ENCODE data around the gene MIB2.

DNA sequence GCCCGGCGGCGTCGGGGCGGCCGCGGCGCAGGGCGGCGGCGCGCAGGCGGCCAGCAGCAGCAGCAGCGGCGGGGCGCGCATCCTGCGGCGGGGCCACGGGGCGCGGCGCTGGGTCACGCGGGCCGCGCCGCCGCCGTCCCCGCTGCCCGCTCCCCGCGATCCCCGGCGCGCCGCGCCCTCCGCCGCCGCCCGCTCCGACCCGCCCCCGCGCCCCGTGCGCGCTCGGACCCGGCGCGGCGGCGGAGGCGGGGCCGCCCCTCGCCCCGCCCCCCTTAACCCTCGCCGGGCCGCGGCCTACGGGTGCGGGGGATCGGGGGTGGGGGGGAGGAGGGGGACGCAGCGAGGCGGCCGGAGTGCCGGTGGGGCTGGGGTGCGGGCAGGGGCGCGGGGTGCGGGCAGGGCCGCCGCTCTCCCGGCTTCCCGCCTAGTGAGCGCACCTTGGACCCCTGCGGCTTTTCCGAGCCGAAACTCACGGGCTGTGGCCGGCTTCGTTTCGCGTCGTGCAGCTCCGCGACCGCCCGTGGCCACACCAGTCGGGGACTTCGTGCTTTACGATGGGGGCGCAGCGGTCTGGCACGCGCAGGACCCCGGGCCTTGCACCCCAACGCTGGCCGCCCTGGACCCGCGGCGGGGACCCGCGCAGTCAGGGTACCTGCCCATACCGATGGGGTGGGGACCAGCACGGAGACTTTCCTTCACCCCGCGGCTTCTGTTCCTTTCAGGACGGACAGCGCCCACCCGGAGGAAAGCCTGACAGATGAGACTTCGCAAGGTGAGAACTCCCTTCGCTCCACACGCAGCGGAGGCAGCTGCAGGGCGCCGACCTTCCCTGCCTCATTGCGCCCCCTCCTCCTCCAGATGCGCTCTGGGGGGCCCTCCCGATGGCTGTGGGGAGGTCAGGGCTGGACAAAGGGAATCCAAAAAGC is 15.1 kb upstream of the MIB2 start, which contains the start of gene FNDC10:
- TF ChIP-seq, protein P1, sequence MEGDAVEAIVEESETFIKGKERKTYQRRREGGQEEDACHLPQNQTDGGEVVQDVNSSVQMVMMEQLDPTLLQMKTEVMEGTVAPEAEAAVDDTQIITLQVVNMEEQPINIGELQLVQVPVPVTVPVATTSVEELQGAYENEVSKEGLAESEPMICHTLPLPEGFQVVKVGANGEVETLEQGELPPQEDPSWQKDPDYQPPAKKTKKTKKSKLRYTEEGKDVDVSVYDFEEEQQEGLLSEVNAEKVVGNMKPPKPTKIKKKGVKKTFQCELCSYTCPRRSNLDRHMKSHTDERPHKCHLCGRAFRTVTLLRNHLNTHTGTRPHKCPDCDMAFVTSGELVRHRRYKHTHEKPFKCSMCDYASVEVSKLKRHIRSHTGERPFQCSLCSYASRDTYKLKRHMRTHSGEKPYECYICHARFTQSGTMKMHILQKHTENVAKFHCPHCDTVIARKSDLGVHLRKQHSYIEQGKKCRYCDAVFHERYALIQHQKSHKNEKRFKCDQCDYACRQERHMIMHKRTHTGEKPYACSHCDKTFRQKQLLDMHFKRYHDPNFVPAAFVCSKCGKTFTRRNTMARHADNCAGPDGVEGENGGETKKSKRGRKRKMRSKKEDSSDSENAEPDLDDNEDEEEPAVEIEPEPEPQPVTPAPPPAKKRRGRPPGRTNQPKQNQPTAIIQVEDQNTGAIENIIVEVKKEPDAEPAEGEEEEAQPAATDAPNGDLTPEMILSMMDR (IDR thresholded peaks at IDR 0.05) = no peak
- TF ChIP-seq GATA2 (CRISPR knock-in tag; IDR thresholded peaks at IDR 0.05) (no peak), EZH2phosphoT487 (IDR thresholded peaks at IDR 0.05; ENCODE audit: borderline replicate concordance, low read depth) (no peak), POLR2AphosphoS5 (IDR thresholded peaks at IDR 0.05; ENCODE audit: low read depth, low read length) (no peak), JUND (IDR thresholded peaks at IDR 0.05) (no peak), MAX (IDR thresholded peaks at IDR 0.05; ENCODE audit: low read depth) (no peak), TAF1 (IDR thresholded peaks at IDR 0.05; ENCODE audit: borderline replicate concordance, low read depth, low read length) (no peak), NFIC (IDR thresholded peaks at IDR 0.05; ENCODE audit: borderline replicate concordance) (no peak), SIN3A (IDR thresholded peaks at IDR 0.05; ENCODE audit: borderline replicate concordance, low read depth, low read length) (no peak)

Data from SK-N-SH (cell line).